Endothelial cell of umbilical vein (primary cell): ENCODE data around the gene DHRS4. TPM values are rescaled to one million over a fixed set of nuclear protein-coding genes. Genes with fewer than 3 reads are reported as not detected.

ENCODE experiments used
- BruUV-seq: library from RNA; stranded (reverse); fragments of 400-500 nt; replicated peaks from 2 replicates; lab custom pipeline; 2021; lab: Mats Ljungman, UMichigan
- CTCF ChIA-PET: fragments of 300-600, 350-600 bp; sonication (Branson Sonifier 250); formaldehyde crosslinking; loops from one replicate; lab custom pipeline; 2021; ENCODE audit warnings: antibody characterized with exemption, inconsistent platforms; lab: Charles Lee
- POLR2A ChIA-PET: fragments of 300-600, 350-600 bp; sonication (Branson Sonifier 250); formaldehyde crosslinking; loops from one replicate; lab custom pipeline; 2021; ENCODE audit warnings: antibody characterized with exemption, inconsistent platforms; lab: Charles Lee
- DNase-seq: peaks from one replicate; pipeline ENCODE4 v3.0.0-alpha.2; 2011; ENCODE audit warnings: low read depth, low spot score
- FAIRE-seq: peaks from 2 replicates; lab custom pipeline; 2011; peaks lifted over from hg19 to GRCh38; lab: Jason Lieb, UNC
- H2AFZ ChIP-seq: 2 replicates; pipeline ENCODE4 v1.6.0; 2012; ENCODE audit warnings: low read depth, low read length, control low read depth, inconsistent platforms
- H3K27ac ChIP-seq: 2 replicates; pipeline ENCODE4 v1.5.1; 2011; ENCODE audit warnings: low read depth, mild to moderate bottlenecking, control low read depth, low read length, moderate library complexity; ENCODE audit not compliant: insufficient read depth
- H3K27me3 ChIP-seq, 2 experiments: 2 replicates each; pipeline versions ENCODE4 v1.6.0 to v1.6.1; 2011; ENCODE audit warnings: low read length in 2 of 2, mixed read lengths in 1 of 2; ENCODE audit not compliant: control insufficient read depth in 2 of 2, insufficient read depth in 2 of 2
- H3K36me3 ChIP-seq, 2 experiments: 2 replicates in 1 of 2; 3 replicates in 1 of 2; pipeline ENCODE4 v1.5.1; 2011; ENCODE audit warnings: low read length in 2 of 2, mild to moderate bottlenecking in 1 of 2, moderate library complexity in 1 of 2; ENCODE audit not compliant: control insufficient read depth in 2 of 2, insufficient read depth in 2 of 2; ENCODE audit errors: extremely low read depth in 1 of 2
- H3K4me1 ChIP-seq: 3 replicates; pipeline ENCODE4 v1.5.1; 2011; ENCODE audit warnings: mild to moderate bottlenecking, low read length; ENCODE audit not compliant: control insufficient read depth, insufficient read depth; ENCODE audit errors: extremely low read depth
- H3K4me2 ChIP-seq: 2 replicates; pipeline ENCODE4 v1.6.1; 2011; ENCODE audit warnings: low read length, control low read depth, mixed read lengths; ENCODE audit not compliant: insufficient read depth
- H3K4me3 ChIP-seq, 3 experiments: fragments of 200-600 bp in 1 of 3; sonication (generic), shearing (Covaris generic) in 1 of 3; replicated peaks in 1 of 3; 2 replicates each; pipeline ENCODE4 v1.5.1; 2011 to 2016; ENCODE audit warnings: control low read depth in 3 of 3, low read length in 3 of 3, mild to moderate bottlenecking in 2 of 3, inconsistent platforms in 1 of 3, low read depth in 1 of 3, moderate library complexity in 1 of 3; ENCODE audit not compliant: insufficient read depth in 1 of 3
- H3K79me2 ChIP-seq: 2 replicates; pipeline ENCODE4 v1.6.0; 2012; ENCODE audit warnings: low read length, inconsistent platforms; ENCODE audit not compliant: control insufficient read depth, insufficient read depth
- H3K9ac ChIP-seq: replicated peaks from 2 replicates; pipeline ENCODE3; 2011; ENCODE audit warnings: low read length, control low read depth; ENCODE audit not compliant: insufficient read depth; ENCODE audit errors: extremely low read depth
- H3K9me1 ChIP-seq: replicated peaks from 3 replicates; pipeline ENCODE4 v1.6.0; 2011; ENCODE audit warnings: mild to moderate bottlenecking, low read length; ENCODE audit not compliant: control insufficient read depth, insufficient read depth; ENCODE audit errors: extremely low read depth
- H3K9me3 ChIP-seq: replicated peaks from 2 replicates; pipeline ENCODE4 v1.5.1; 2012; ENCODE audit warnings: low read length, inconsistent platforms; ENCODE audit not compliant: control insufficient read depth, insufficient read depth
- H4K20me1 ChIP-seq: replicated peaks from 2 replicates; pipeline ENCODE3; 2011; ENCODE audit warnings: mild to moderate bottlenecking, low read length; ENCODE audit not compliant: control insufficient read depth, insufficient read depth; ENCODE audit errors: extremely low read depth
- CTCF ChIP-seq, 2 donors: IDR thresholded peaks; 1 replicate in 1 of 2; 2 replicates in 1 of 2; pipeline ENCODE4 v1.5.1; 2011; ENCODE audit warnings: low read length in 2 of 2, mild to moderate bottlenecking in 2 of 2, moderate library complexity in 2 of 2, control low read depth in 1 of 2, inconsistent platforms in 1 of 2, low read depth in 1 of 2; ENCODE audit not compliant: insufficient read depth in 1 of 2; ENCODE audit errors: extremely low read depth in 1 of 2
- EZH2 ChIP-seq: IDR thresholded peaks from 2 replicates; pipeline ENCODE4 v1.6.1; 2012; ENCODE audit warnings: borderline replicate concordance, low read depth, mild to moderate bottlenecking, moderate library complexity, low read length, inconsistent platforms; ENCODE audit not compliant: severe bottlenecking
- FOS ChIP-seq: IDR thresholded peaks from 2 replicates; pipeline ENCODE4 v1.6.1; 2011; ENCODE audit warnings: mild to moderate bottlenecking, low read length, moderate library complexity, borderline replicate concordance; ENCODE audit not compliant: insufficient read depth
- GATA2 ChIP-seq: IDR thresholded peaks from 2 replicates; pipeline ENCODE4 v1.7.0; 2011; ENCODE audit warnings: low read depth, mild to moderate bottlenecking, moderate library complexity, mixed read lengths, low read length; ENCODE audit not compliant: insufficient read length, insufficient read depth
- JUN ChIP-seq: IDR thresholded peaks from 2 replicates; pipeline ENCODE4 v1.6.1; 2011; ENCODE audit warnings: borderline replicate concordance, low read depth; ENCODE audit not compliant: insufficient read length, insufficient read depth
- MAX ChIP-seq: IDR thresholded peaks from 2 replicates; pipeline ENCODE4 v1.6.1; 2011; ENCODE audit not compliant: insufficient read depth, insufficient read length
- MYC ChIP-seq: IDR thresholded peaks from one replicate; pipeline ENCODE4 v1.6.1; 2011; ENCODE audit warnings: mild to moderate bottlenecking, low read depth, low read length
- POLR2A ChIP-seq: IDR thresholded peaks from 2 replicates; pipeline ENCODE4 v1.6.1; 2012; ENCODE audit warnings: low read depth, mild to moderate bottlenecking, control low read depth, low read length
- POLR2AphosphoS5 ChIP-seq: IDR thresholded peaks from 2 replicates; pipeline ENCODE4 v1.6.1; 2012; ENCODE audit warnings: low read depth, mild to moderate bottlenecking, control low read depth, low read length, moderate library complexity; ENCODE audit not compliant: insufficient read depth
- dilution Hi-C: fragments of 300-500 bp; cut with MboI; formaldehyde crosslinking; loops from one replicate; pipeline ENCODE4 v1.15.0; 2019; ENCODE audit warnings: low sequenced_read_pairs; ENCODE audit not compliant: extremely low pct_ligation_motif_present
- intact Hi-C: fragments of 100-400 bp; cut with micrococcal nuclease; formaldehyde crosslinking; loops from one replicate; pipeline ENCODE4 v1.10.0; 2022
- polyA plus RNA-seq, 4 experiments: library from polyadenylated mRNA; depleted of rRNA in 3 of 4; stranded (reverse) in 3 of 4; unstranded in 1 of 4; fragments of >200 nt; gene quantifications; 2 replicates each; pipeline versions ENCODE4 v1.2.1 to v1.2.3, GENCODE V29; 2011 to 2012; ENCODE audit warnings: missing spikeins in 1 of 4
- total RNA-seq: library from RNA; stranded (reverse); gene quantifications from 2 replicates; pipeline ENCODE4 v1.2.3, GENCODE V29; 2021

Gene DHRS4
- total and polyA plus RNA-seq, 2 donors (not counting 3 experiments of a cell fraction or from before 2014, with no cell fraction given) = 19.2 to 32.0 TPM

GRCh38 chr14:23925523-23926075, 28.0 kb upstream of the DHRS4 start:
- no peaks in the 10 kb centered on the region for H4K20me1 ChIP-seq
- ChIA-PET CTCF (interaction anchor here (1.0 to 1.2 kb wide), 3 partner anchors 15 to 337 kb away, joined by 3 to 4 read pairs (median 4); no protein-coding TSS in a partner anchor), POLR2A (no interaction called here)
- FAIRE-seq = no peak
- dilution Hi-C loops (no loop called here), intact Hi-C loops (no loop called here)
- H3K79me2 ChIP-seq = no peaks in the 10 kb centered on the region
- no peak for TF ChIP-seq EZH2
- no peak for TF ChIP-seq MAX
- TF ChIP-seq POLR2A = no peak
- TF ChIP-seq FOS = no peak
- TF ChIP-seq GATA2 = no peak
- TF ChIP-seq POLR2AphosphoS5 = no peak
- TF ChIP-seq MYC = no peak
- TF ChIP-seq JUN = no peak
- no peak for TF ChIP-seq CTCF (IDR thresholded peaks at IDR 0.05; ENCODE audit: extremely low read depth in 1 of 2, insufficient read depth in 1 of 2, low read depth in 1 of 2, low read length in 2 of 2)
- H3K4me2 ChIP-seq = no peak overlapping the region
- no peaks in the 10 kb centered on the region for H3K36me3 ChIP-seq
- no peak overlapping the region for H3K4me3 ChIP-seq
- peaks cover 0 to 5% of the 10 kb centered on the region in 2 experiments for H3K27me3 ChIP-seq
- BruUV-seq = no TSS peak
- DNase-seq = no peak
- no peak overlapping the region for H2AFZ ChIP-seq
- no peaks in the 10 kb centered on the region for H3K4me1 ChIP-seq
- no peaks in the 10 kb centered on the region for H3K9me3 ChIP-seq
- no peak overlapping the region for H3K27ac ChIP-seq
- no peak overlapping the region for H3K9ac ChIP-seq
- H3K9me1 ChIP-seq = no peaks in the 10 kb centered on the region
